ENCODE measurements around the gene YIF1A. TPM values are rescaled to one million over a fixed set of nuclear protein-coding genes. Genes with fewer than 3 reads are reported as not detected.

The YIF1A gene
- total and polyA plus RNA-seq, 2 donors (not counting 3 experiments of a cell fraction or from before 2014, with no cell fraction given), result 104 to 271 TPM

- Histone ChIP-seq H3K4me1 (ENCODE audit: control insufficient read depth, extremely low read depth, insufficient read depth, low read length) (no peaks in the 10 kb centered on the region), H3K36me3 (ENCODE audit: control insufficient read depth in 2 of 2, extremely low read depth in 1 of 2, insufficient read depth in 2 of 2, low read length in 2 of 2) (peaks cover 0 to 13% of the 10 kb centered on the region in 2 experiments), H3K27me3 (ENCODE audit: control insufficient read depth in 2 of 2, insufficient read depth in 2 of 2, low read length in 2 of 2) (no peaks in the 10 kb centered on the region), H2AFZ (ENCODE audit: low read depth, low read length) (no peak overlapping the region), H3K9me1 (replicated peaks; ENCODE audit: control insufficient read depth, extremely low read depth, insufficient read depth, low read length) (no peaks in the 10 kb centered on the region), H3K4me3 (replicated peaks in 1 of 3; ENCODE audit: insufficient read depth in 1 of 3, low read depth in 1 of 3, low read length in 3 of 3) (no peak overlapping the region), H3K9ac (replicated peaks; ENCODE audit: extremely low read depth, insufficient read depth, low read length) (no peak overlapping the region), H3K9me3 (replicated peaks; ENCODE audit: control insufficient read depth, insufficient read depth, low read length) (no peaks in the 10 kb centered on the region), H3K79me2 (ENCODE audit: control insufficient read depth, insufficient read depth, low read length) (no peaks in the 10 kb centered on the region), H4K20me1 (replicated peaks; ENCODE audit: control insufficient read depth, extremely low read depth, insufficient read depth, low read length) (no peaks in the 10 kb centered on the region), H3K27ac (ENCODE audit: insufficient read depth, low read depth, low read length) (no peak overlapping the region), H3K4me2 (ENCODE audit: insufficient read depth, low read length) (no peak overlapping the region)
- POLR2A ChIA-PET, result no interaction called here
- CTCF ChIA-PET, result interaction anchor here (1.3 kb wide), 1 partner anchor 10 kb away, joined by 7 read pairs; no protein-coding TSS in a partner anchor
- dilution Hi-C loops (cut with MboI; ENCODE audit: extremely low pct_ligation_motif_present, low sequenced_read_pairs), result no loop called here
- DNase-seq (ENCODE audit: low read depth, low spot score) (no peak), FAIRE-seq (no peak)
- no peak for TF ChIP-seq FOS (IDR thresholded peaks at IDR 0.05; ENCODE audit: borderline replicate concordance, insufficient read depth, low read length)
- TF ChIP-seq POLR2AphosphoS5 (IDR thresholded peaks at IDR 0.05; ENCODE audit: insufficient read depth, low read depth, low read length), result no peak
- no peak for TF ChIP-seq MYC (IDR thresholded peaks at IDR 0.05; ENCODE audit: low read depth, low read length)
- TF ChIP-seq GATA2 (IDR thresholded peaks at IDR 0.05; ENCODE audit: insufficient read depth, insufficient read length, low read depth, low read length), result no peak
- TF ChIP-seq MAX (IDR thresholded peaks at IDR 0.05; ENCODE audit: insufficient read depth, insufficient read length), result no peak
- no peak for TF ChIP-seq POLR2A (IDR thresholded peaks at IDR 0.05; ENCODE audit: low read depth, low read length)
- no peak for TF ChIP-seq JUN (IDR thresholded peaks at IDR 0.05; ENCODE audit: borderline replicate concordance, insufficient read depth, insufficient read length, low read depth)
- TF ChIP-seq EZH2 (IDR thresholded peaks at IDR 0.05; ENCODE audit: borderline replicate concordance, low read depth, low read length, severe bottlenecking), result no peak
- TF ChIP-seq CTCF (IDR thresholded peaks at IDR 0.05; ENCODE audit: extremely low read depth in 1 of 2, insufficient read depth in 1 of 2, low read depth in 1 of 2, low read length in 2 of 2), result no peak
- intact Hi-C loops (cut with micrococcal nuclease), result no loop called here
- BruUV-seq (replicated peaks), result no TSS peak
Measured at GRCh38 chr11:66247295-66247694, 41.6 kb downstream of the YIF1A start.
